ENCODE results near the gene NCBP3.

- TF ChIP-seq CTCF (IDR thresholded peaks at IDR 0.05; ENCODE audit: extremely low read depth in 1 of 2, insufficient read depth in 1 of 2, low read depth in 1 of 2, low read length in 2 of 2) = no peak
- no peak for TF ChIP-seq POLR2A (IDR thresholded peaks at IDR 0.05; ENCODE audit: low read depth, low read length)
- TF ChIP-seq POLR2AphosphoS5 (IDR thresholded peaks at IDR 0.05; ENCODE audit: insufficient read depth, low read depth, low read length) = no peak
- TF ChIP-seq MAX (IDR thresholded peaks at IDR 0.05; ENCODE audit: insufficient read depth, insufficient read length) = no peak
These were observed 17.7 kb downstream of the NCBP3 start for GRCh38 chr17:3828151-3828851.

All from endothelial cell of umbilical vein (primary cell).